CD14-positive monocyte (primary cell): Measurements from ENCODE around the gene LTBP3. TPM values are rescaled to one million over a fixed set of nuclear protein-coding genes. Genes with fewer than 3 reads are reported as not detected.

Experiments used
- DNase-seq, 3 donors: peaks; one replicate each; pipeline ENCODE4 v3.0.0-alpha.2; 2011 to 2022
- H2AFZ ChIP-seq: 2 replicates; pipeline ENCODE4 v1.6.0; 2012; ENCODE audit warnings: mild to moderate bottlenecking, low read depth, low read length, inconsistent platforms; ENCODE audit not compliant: insufficient read depth, poor library complexity, severe bottlenecking
- H3K27ac ChIP-seq, 2 donors: 1 replicate in 1 of 2; 2 replicates in 1 of 2; pipeline ENCODE4 v1.5.1; 2012 to 2013; ENCODE audit warnings: low read length in 2 of 2, control low read depth in 1 of 2, inconsistent platforms in 1 of 2, low read depth in 1 of 2, mild to moderate bottlenecking in 1 of 2
- H3K27me3 ChIP-seq, 2 donors: one replicate each; pipeline versions ENCODE4 v1.6.0 to v1.6.1; 2011 to 2013; ENCODE audit warnings: low read length in 2 of 2; ENCODE audit not compliant: control insufficient read depth in 2 of 2, insufficient read depth in 2 of 2
- H3K36me3 ChIP-seq, 2 donors: replicated peaks in 1 of 2; 1 replicate in 1 of 2; 2 replicates in 1 of 2; pipeline versions ENCODE4 v1.5.1 to v1.6.1; 2012 to 2013; ENCODE audit warnings: low read length in 2 of 2, control low read depth in 1 of 2, inconsistent platforms in 1 of 2, mild to moderate bottlenecking in 1 of 2; ENCODE audit not compliant: insufficient read depth in 2 of 2, control insufficient read depth in 1 of 2
- H3K4me1 ChIP-seq, 2 donors: 1 replicate in 1 of 2; 2 replicates in 1 of 2; pipeline versions ENCODE4 v1.5.1 to v1.6.1; 2012 to 2013; ENCODE audit warnings: low read length in 2 of 2, control low read depth in 1 of 2, inconsistent platforms in 1 of 2, mild to moderate bottlenecking in 1 of 2, moderate library complexity in 1 of 2; ENCODE audit not compliant: insufficient read depth in 2 of 2, control insufficient read depth in 1 of 2
- H3K4me2 ChIP-seq: replicated peaks from 2 replicates; pipeline ENCODE3; 2012; ENCODE audit warnings: low read length, moderate library complexity, mild to moderate bottlenecking; ENCODE audit not compliant: poor library complexity, severe bottlenecking; ENCODE audit errors: extremely low read depth
- H3K4me3 ChIP-seq, 3 experiments: fragments of 200-600 bp in 1 of 3; sonication (generic) in 1 of 3; replicated peaks in 1 of 3; 1 replicate in 2 of 3; 2 replicates in 1 of 3; pipeline ENCODE4 v1.5.1; 2011 to 2013; ENCODE audit warnings: low read length in 3 of 3, mild to moderate bottlenecking in 3 of 3, control low read depth in 2 of 3, low read depth in 2 of 3, inconsistent platforms in 1 of 3, moderate library complexity in 1 of 3
- H3K79me2 ChIP-seq: 2 replicates; pipeline ENCODE4 v1.6.0; 2012; ENCODE audit warnings: mild to moderate bottlenecking, control low read depth, inconsistent platforms, low read length, moderate library complexity; ENCODE audit not compliant: insufficient read depth
- H3K9ac ChIP-seq: 2 replicates; pipeline ENCODE4 v1.6.0; 2017; ENCODE audit warnings: low read length, mild to moderate bottlenecking; ENCODE audit not compliant: insufficient read depth, poor library complexity, severe bottlenecking
- H3K9me3 ChIP-seq, 2 donors: replicated peaks in 1 of 2; 1 replicate in 1 of 2; 2 replicates in 1 of 2; pipeline versions ENCODE4 v1.5.1 to v1.6.1; 2012 to 2013; ENCODE audit warnings: low read length in 2 of 2, control low read depth in 1 of 2; ENCODE audit not compliant: control insufficient read depth in 1 of 2, insufficient read depth in 1 of 2
- H4K20me1 ChIP-seq: 2 replicates; pipeline ENCODE4 v1.6.0; 2012; ENCODE audit warnings: mild to moderate bottlenecking, low read length, control low read depth, moderate library complexity; ENCODE audit not compliant: insufficient read depth
- H3K27ac Mint-ChIP-seq, 7 donors: one replicate each; pipeline ENCODE4 v1.8.0; 2020; ENCODE audit warnings: mild to moderate bottlenecking in 7 of 7, mixed read lengths in 7 of 7, moderate library complexity in 6 of 7, inconsistent platforms in 2 of 7
- H3K27me3 Mint-ChIP-seq, 3 donors: one replicate each; pipeline ENCODE4 v1.8.0; 2021 to 2022; ENCODE audit warnings: low read depth in 3 of 3, mild to moderate bottlenecking in 3 of 3, mixed read lengths in 3 of 3, moderate library complexity in 3 of 3, inconsistent platforms in 1 of 3
- H3K36me3 Mint-ChIP-seq, 2 donors: one replicate each; pipeline ENCODE4 v1.8.0; 2020; ENCODE audit warnings: mixed read lengths in 2 of 2, inconsistent platforms in 1 of 2, mild to moderate bottlenecking in 1 of 2
- H3K4me1 Mint-ChIP-seq: one replicate; pipeline ENCODE4 v1.8.0; 2020; ENCODE audit warnings: mild to moderate bottlenecking, mixed read lengths
- H3K4me3 Mint-ChIP-seq, 2 donors: one replicate each; pipeline ENCODE4 v1.8.0; 2020; ENCODE audit warnings: mild to moderate bottlenecking in 2 of 2, mixed read lengths in 2 of 2, moderate library complexity in 1 of 2
- H3K9me3 Mint-ChIP-seq, 7 donors: one replicate each; pipeline ENCODE4 v1.8.0; 2020 to 2022; ENCODE audit warnings: mixed read lengths in 7 of 7, mild to moderate bottlenecking in 6 of 7, moderate library complexity in 6 of 7, inconsistent platforms in 2 of 7
- WGBS: methylation state at CpG from one replicate; pipeline ENCODE4 v1.1.5; 2013; ENCODE audit warnings: missing lambda C conversion rate; ENCODE audit not compliant: insufficient coverage; 5-methylcytosine and 5-hydroxymethylcytosine counted together
- intact Hi-C, 2 donors: fragments of 100-400 bp; cut with micrococcal nuclease; formaldehyde crosslinking; loops; one replicate each; pipeline versions ENCODE4 v1.15.0 to v1.15.1; 2023
- polyA plus RNA-seq, 3 donors: library from polyadenylated mRNA; depleted of rRNA in 1 of 3; unstranded in 2 of 3; stranded (reverse) in 1 of 3; fragments of 300-500 nt in 2 of 3; fragments of >200 nt in 1 of 3; fragmentation: Illumina TruSeq in 2 of 3; gene quantifications; 1 replicate in 2 of 3; 2 replicates in 1 of 3; pipeline ENCODE4 v1.2.3, GENCODE V29; 2012 to 2021
- TF ChIP-seq, protein P1 (sequence below): fragments of 200-600 bp; IDR thresholded peaks from one replicate; pipeline ENCODE4 v1.8.0; 2022; ENCODE audit warnings: antibody characterized with exemption, mild to moderate bottlenecking

LTBP3 gene
- polyA plus RNA-seq, 3 donors = 3.4 to 19.4 (median 4.6) TPM

GRCh38 chr11:65492637-65493366 is 65.4 kb downstream of the LTBP3 start:
- Mint-ChIP-seq H3K4me3 (peak overlapping the region; percentile 75 to 83), H3K27me3 (peaks cover 0 to 3% (median 2%) of the 10 kb centered on the region in 3 donors), H3K9me3 (no peaks in the 10 kb centered on the region), H3K4me1 (peaks cover 73% of the 10 kb centered on the region), H3K27ac (peak overlapping the region in 6 of 7 donors; percentile 96 to 99 (median 99)), H3K36me3 (no peaks in the 10 kb centered on the region)
- peak; percentile 84 to 94 (median 89) for DNase-seq
- intact Hi-C loops = loop anchor here in 1 of 2 donors (2.0 kb wide), 1 partner anchor 16 kb away; no protein-coding TSS in a partner anchor
- TF ChIP-seq, protein P1, sequence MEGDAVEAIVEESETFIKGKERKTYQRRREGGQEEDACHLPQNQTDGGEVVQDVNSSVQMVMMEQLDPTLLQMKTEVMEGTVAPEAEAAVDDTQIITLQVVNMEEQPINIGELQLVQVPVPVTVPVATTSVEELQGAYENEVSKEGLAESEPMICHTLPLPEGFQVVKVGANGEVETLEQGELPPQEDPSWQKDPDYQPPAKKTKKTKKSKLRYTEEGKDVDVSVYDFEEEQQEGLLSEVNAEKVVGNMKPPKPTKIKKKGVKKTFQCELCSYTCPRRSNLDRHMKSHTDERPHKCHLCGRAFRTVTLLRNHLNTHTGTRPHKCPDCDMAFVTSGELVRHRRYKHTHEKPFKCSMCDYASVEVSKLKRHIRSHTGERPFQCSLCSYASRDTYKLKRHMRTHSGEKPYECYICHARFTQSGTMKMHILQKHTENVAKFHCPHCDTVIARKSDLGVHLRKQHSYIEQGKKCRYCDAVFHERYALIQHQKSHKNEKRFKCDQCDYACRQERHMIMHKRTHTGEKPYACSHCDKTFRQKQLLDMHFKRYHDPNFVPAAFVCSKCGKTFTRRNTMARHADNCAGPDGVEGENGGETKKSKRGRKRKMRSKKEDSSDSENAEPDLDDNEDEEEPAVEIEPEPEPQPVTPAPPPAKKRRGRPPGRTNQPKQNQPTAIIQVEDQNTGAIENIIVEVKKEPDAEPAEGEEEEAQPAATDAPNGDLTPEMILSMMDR = no peak
- WGBS = 28% methylated on average over 3 of the region's 6 CpGs
- no peaks in the 10 kb centered on the region for H3K9me3 ChIP-seq
- H3K27me3 ChIP-seq = no peaks in the 10 kb centered on the region
- peak overlapping the region; percentile 96 to 97 for H3K27ac ChIP-seq
- H3K4me3 ChIP-seq = peak overlapping the region in 1 of 3 experiments; percentile 54
- peaks cover 59% of the 10 kb centered on the region for H3K79me2 ChIP-seq
- H3K36me3 ChIP-seq = no peaks in the 10 kb centered on the region
- peaks cover 79 to 92% of the 10 kb centered on the region in 2 donors for H3K4me1 ChIP-seq
- no peak overlapping the region for H2AFZ ChIP-seq
- H3K9ac ChIP-seq = peak overlapping the region; percentile 56
- no peaks in the 10 kb centered on the region for H4K20me1 ChIP-seq
- H3K4me2 ChIP-seq = peak overlapping the region; percentile 74

- DNase-seq = no peak
- H3K9me3 ChIP-seq = no peaks in the 10 kb centered on the region
- Mint-ChIP-seq H3K36me3 (no peaks in the 10 kb centered on the region), H3K4me1 (peaks cover 78% of the 10 kb centered on the region), H3K4me3 (peak overlapping the region; percentile 75 to 83), H3K9me3 (no peaks in the 10 kb centered on the region), H3K27ac (peak overlapping the region in 6 of 7 donors; percentile 96 to 99 (median 99)), H3K27me3 (peaks cover 0 to 3% (median 2%) of the 10 kb centered on the region in 3 donors)
- H3K9ac ChIP-seq = peak overlapping the region; percentile 56
- H3K27ac ChIP-seq = peak overlapping the region; percentile 96 to 97
- intact Hi-C loops = loop anchor here in 1 of 2 donors (2.0 kb wide), 1 partner anchor 16 kb away; no protein-coding TSS in a partner anchor
- H3K4me1 ChIP-seq = peaks cover 82 to 95% of the 10 kb centered on the region in 2 donors
- peak overlapping the region; percentile 74 for H3K4me2 ChIP-seq
- no peaks in the 10 kb centered on the region for H3K36me3 ChIP-seq
- no peak overlapping the region for H2AFZ ChIP-seq
- no peaks in the 10 kb centered on the region for H4K20me1 ChIP-seq
- WGBS = 6% methylated on average over 3 of the region's 4 CpGs
- TF ChIP-seq, protein P1 = no peak
- H3K79me2 ChIP-seq = peaks cover 56% of the 10 kb centered on the region
- H3K4me3 ChIP-seq = peak overlapping the region in 1 of 3 experiments; percentile 54
- no peaks in the 10 kb centered on the region for H3K27me3 ChIP-seq
These were observed 65.8 kb downstream of the LTBP3 start for GRCh38 chr11:65492387-65492636.
